Right lobe of liver (tissue), 6 donors: Measurements from ENCODE around the gene OR5K1. TPM values are rescaled to one million over a fixed set of nuclear protein-coding genes. Genes with fewer than 3 reads are reported as not detected.

Experiments
- ATAC-seq, 4 donors: fragments of 200-7000 bp; cut with Tn5 transposase; one replicate each; pipeline ENCODE4 v1.9.1; 2020; ENCODE audit warnings: mild to moderate bottlenecking in 4 of 4, moderate library complexity in 4 of 4
- DNase-seq, 3 donors: peaks; one replicate each; pipeline ENCODE4 v3.0.0-alpha.2; 2020
- H3K27ac ChIP-seq, 3 donors: fragments of 200-600 bp; one replicate each; pipeline ENCODE4 v1.8.0; 2022
- H3K27me3 ChIP-seq, 2 donors: fragments of 200-600 bp; one replicate each; pipeline ENCODE4 v1.8.0; 2022
- H3K36me3 ChIP-seq, 4 donors: fragments of 200-600 bp; sonication (generic) in 1 of 4; one replicate each; pipeline versions ENCODE4 v1.5.1 to v1.8.0; 2017 to 2022; ENCODE audit warnings: control low read depth in 1 of 4
- H3K4me1 ChIP-seq, 4 donors: fragments of 200-600 bp; sonication (generic) in 1 of 4; one replicate each; pipeline versions ENCODE4 v1.5.1 to v1.8.0; 2017 to 2022; ENCODE audit warnings: control low read depth in 1 of 4
- H3K4me3 ChIP-seq, 3 donors: fragments of 200-600 bp; one replicate each; pipeline ENCODE4 v1.8.0; 2022
- H3K9me3 ChIP-seq, 4 donors: fragments of 200-600 bp; sonication (generic) in 1 of 4; one replicate each; pipeline versions ENCODE4 v1.5.1 to v1.8.0; 2017 to 2022; ENCODE audit warnings: control low read depth in 1 of 4
- POLR2A ChIP-seq: fragments of 450-650 bp; IDR thresholded peaks from one replicate; pipeline ENCODE4 v1.6.1; 2017; ENCODE audit warnings: antibody characterized with exemption, mild to moderate bottlenecking
- WGBS: methylation state at CpG from one replicate; pipeline ENCODE4 v1.1.6; 2018; ENCODE audit warnings: low coverage, low lambda C conversion rate; ENCODE audit not compliant: insufficient coverage; ENCODE audit errors: missing lambda C conversion rate; 5-methylcytosine and 5-hydroxymethylcytosine counted together
- intact Hi-C, 2 donors: fragments of 100-400 bp; cut with DNase I; formaldehyde crosslinking; loops; one replicate each; pipeline versions ENCODE4 v1.11.2 to v1.14.1; 2022
- long read RNA-seq: library from polyadenylated mRNA; unstranded; transcript quantifications from one replicate; pipeline ENCODE4 v2.0.0, GENCODE V29; 2019
- total RNA-seq, 6 experiments: library from RNA; depleted of rRNA in 2 of 6; stranded (reverse); fragments of >200 nt in 2 of 6; fragmentation: NEBNext Ultra II Directional in 3 of 6; extraction: Animal tissue kit (Norgen Biotek cat#: 25700) in 3 of 6; gene quantifications; one replicate each; pipeline versions ENCODE4 v1.1.0 to v1.2.4, GENCODE V29; 2016 to 2023
- TF ChIP-seq, protein P1 (sequence below), 4 donors: fragments of 200-600 bp in 3 of 4; fragments of 450-650 bp in 1 of 4; IDR thresholded peaks; one replicate each; pipeline versions ENCODE4 v1.5.1 to v1.8.0; 2016 to 2022; ENCODE audit warnings: antibody characterized with exemption in 4 of 4, mild to moderate bottlenecking in 2 of 4
- donor health status: DM: no; HTN: yes; CAD: no.
- donor health status: DM: no; HTN: no; CAD: no.
- donor health status: DM: no; HTN: no; CAD: no.
- donor health status: DM: no; HTN: yes; CAD: no.
- donor health status: DM: no; HTN: yes; CAD: no.

The OR5K1 gene
- total RNA-seq = not detected
- long read RNA-seq = 0 reads

GRCh38 chr3:98462901-98463300, at the start of gene OR5K1:
TSS of gene OR5K1 (plus strand) at chr3:98463201. CDS start at chr3:98469577, 6,376 bp downstream.
- intact Hi-C loops = no loop called here
- no peak within 1 kb of the TSS for H3K4me3 ChIP-seq
- no peaks in the 10 kb centered on the region for H3K4me1 ChIP-seq
- no peaks in the 10 kb centered on the region for H3K36me3 ChIP-seq
- no peak for DNase-seq
- H3K27ac ChIP-seq = no peak within 1 kb of the TSS
- TF ChIP-seq POLR2A = no peak
- WGBS = 33% methylated on average over 1 of the region's 1 CpG
- no peaks in the 10 kb centered on the region for H3K9me3 ChIP-seq
- ATAC-seq = no peak
- no peaks in the 10 kb centered on the region for H3K27me3 ChIP-seq

- H3K27me3 ChIP-seq = no peaks in the 10 kb centered on the region
Measured at GRCh38 chr3:98432575-98432974, 30.4 kb upstream of the OR5K1 start.

DNA sequence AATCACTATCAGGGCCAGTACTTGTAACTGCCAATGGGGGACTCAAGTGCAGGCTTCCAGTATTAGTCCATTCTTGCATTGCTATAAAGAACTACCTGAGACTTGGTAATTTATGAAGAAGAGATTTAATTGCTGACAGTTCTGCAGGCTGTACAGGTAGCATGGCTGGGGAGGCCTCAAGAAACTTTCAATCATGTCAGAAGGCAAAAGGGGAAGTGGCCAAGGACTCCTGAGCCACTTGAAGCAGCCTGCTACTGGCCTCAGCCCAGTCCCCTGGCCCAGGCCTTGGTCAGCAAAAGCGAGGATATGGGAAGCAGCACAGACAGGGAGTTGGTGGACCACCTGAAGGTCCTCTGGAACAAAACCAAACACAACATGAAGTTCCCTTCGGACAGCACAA, 29.2 kb upstream of the OR5K1 start:
- Histone ChIP-seq H3K27ac (no peak overlapping the region), H3K4me3 (no peak overlapping the region), H3K4me1 (no peaks in the 10 kb centered on the region), H3K27me3 (no peaks in the 10 kb centered on the region), H3K9me3 (no peaks in the 10 kb centered on the region), H3K36me3 (no peaks in the 10 kb centered on the region)
- ATAC-seq (no peak), DNase-seq (no peak)
- WGBS = 14% methylated on average over 2 of the region's 2 CpGs
- intact Hi-C loops = no loop called here
- no peak for TF ChIP-seq POLR2A
- TF ChIP-seq, protein P1, sequence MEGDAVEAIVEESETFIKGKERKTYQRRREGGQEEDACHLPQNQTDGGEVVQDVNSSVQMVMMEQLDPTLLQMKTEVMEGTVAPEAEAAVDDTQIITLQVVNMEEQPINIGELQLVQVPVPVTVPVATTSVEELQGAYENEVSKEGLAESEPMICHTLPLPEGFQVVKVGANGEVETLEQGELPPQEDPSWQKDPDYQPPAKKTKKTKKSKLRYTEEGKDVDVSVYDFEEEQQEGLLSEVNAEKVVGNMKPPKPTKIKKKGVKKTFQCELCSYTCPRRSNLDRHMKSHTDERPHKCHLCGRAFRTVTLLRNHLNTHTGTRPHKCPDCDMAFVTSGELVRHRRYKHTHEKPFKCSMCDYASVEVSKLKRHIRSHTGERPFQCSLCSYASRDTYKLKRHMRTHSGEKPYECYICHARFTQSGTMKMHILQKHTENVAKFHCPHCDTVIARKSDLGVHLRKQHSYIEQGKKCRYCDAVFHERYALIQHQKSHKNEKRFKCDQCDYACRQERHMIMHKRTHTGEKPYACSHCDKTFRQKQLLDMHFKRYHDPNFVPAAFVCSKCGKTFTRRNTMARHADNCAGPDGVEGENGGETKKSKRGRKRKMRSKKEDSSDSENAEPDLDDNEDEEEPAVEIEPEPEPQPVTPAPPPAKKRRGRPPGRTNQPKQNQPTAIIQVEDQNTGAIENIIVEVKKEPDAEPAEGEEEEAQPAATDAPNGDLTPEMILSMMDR (IDR thresholded peaks at IDR 0.05) = no peak

More at GRCh38 chr3:98432575-98432974, 30.4 kb upstream of the OR5K1 start:
- intact Hi-C loops = no loop called here
- no peak for TF ChIP-seq POLR2A
- TF ChIP-seq, protein P1 (IDR thresholded peaks at IDR 0.05) = no peak
- no peak overlapping the region for H3K27ac ChIP-seq
- no peak for DNase-seq
- H3K9me3 ChIP-seq = no peaks in the 10 kb centered on the region
- H3K4me1 ChIP-seq = no peaks in the 10 kb centered on the region
- ATAC-seq = no peak
- no peak overlapping the region for H3K4me3 ChIP-seq
- no peaks in the 10 kb centered on the region for H3K36me3 ChIP-seq

- TF ChIP-seq, protein P1 (IDR thresholded peaks at IDR 0.05) = no peak
- TF ChIP-seq POLR2A = no peak
- Histone ChIP-seq H3K4me3 (no peak overlapping the region), H3K27ac (no peak overlapping the region), H3K27me3 (no peaks in the 10 kb centered on the region), H3K36me3 (no peaks in the 10 kb centered on the region), H3K9me3 (no peaks in the 10 kb centered on the region), H3K4me1 (no peaks in the 10 kb centered on the region)
- DNase-seq (no peak), ATAC-seq (no peak)
- intact Hi-C loops = no loop called here
- WGBS = 36% methylated on average over 4 of the region's 4 CpGs
Measured at GRCh38 chr3:98434412-98434811, 28.6 kb upstream of the OR5K1 start.

GRCh38 chr3:98440283-98440682, 22.7 kb upstream of the OR5K1 start:
- no peaks in the 10 kb centered on the region for H3K9me3 ChIP-seq
- no peaks in the 10 kb centered on the region for H3K36me3 ChIP-seq
- H3K27me3 ChIP-seq = no peaks in the 10 kb centered on the region
- no peak overlapping the region for H3K4me3 ChIP-seq
- ATAC-seq = no peak
- no peak overlapping the region for H3K27ac ChIP-seq
- no peak for DNase-seq
- no peaks in the 10 kb centered on the region for H3K4me1 ChIP-seq
- intact Hi-C loops = no loop called here
- TF ChIP-seq, protein P1 (IDR thresholded peaks at IDR 0.05) = no peak
- no peak for TF ChIP-seq POLR2A
